ENCODE data around the gene SMARCA2. TPM values are rescaled to one million over a fixed set of nuclear protein-coding genes. Genes with fewer than 3 reads are reported as not detected.
A peak's percentile ranks its signal among the peaks of the same experiment; 100 is the strongest.

Gene SMARCA2
- total RNA-seq, 2 donors from 2014 or later: 77.4 to 115 TPM

GRCh38 chr9:2013743-2014475 lies 1.2 kb upstream of the SMARCA2 start:
- DNase-seq (no peak), ATAC-seq (no peak)
- intact Hi-C loops (cut with DNase I): no loop called here

DNA sequence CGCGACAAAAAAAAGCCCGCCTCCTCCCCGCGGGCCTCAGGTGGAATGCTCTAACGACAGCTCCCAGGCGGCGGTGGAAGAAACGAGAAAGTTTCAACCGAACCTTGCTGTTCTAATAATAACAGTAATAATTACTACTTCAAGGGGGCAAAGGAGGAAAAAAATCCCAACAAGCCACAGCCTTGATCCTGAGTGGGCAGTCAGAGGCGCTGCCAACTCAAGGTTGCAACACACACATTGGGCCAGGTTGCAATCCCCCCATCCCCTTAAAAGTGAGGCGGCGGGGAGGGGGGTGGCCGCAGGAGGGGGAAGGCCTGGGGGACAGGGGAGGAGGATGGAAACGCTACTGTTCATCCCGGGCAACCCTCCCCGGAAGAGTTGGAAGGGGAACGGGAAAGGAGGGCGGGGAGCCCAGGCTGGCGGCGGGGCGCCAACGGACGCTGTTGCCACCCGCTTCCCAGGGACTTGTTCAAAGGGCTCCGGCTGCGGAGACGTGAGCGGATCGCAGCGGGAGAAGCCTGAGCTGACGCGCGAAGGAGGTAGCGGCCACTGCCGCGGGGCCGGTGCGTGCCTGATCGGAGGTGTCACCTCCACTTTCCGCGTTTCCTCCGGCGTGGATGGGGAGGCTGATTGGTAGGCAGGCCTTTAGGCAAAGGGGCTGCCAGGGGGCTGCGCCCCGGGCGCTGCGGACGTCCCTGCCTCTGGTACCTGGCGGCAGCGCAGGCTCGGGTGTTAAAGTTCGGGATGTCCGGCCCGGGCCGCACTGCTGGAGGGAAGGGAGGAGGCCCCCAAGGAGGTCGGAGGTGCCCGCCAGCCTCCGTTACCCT lies 647 bp downstream of the SMARCA2 start:
- DNase-seq (peak; percentile 66), ATAC-seq (peak; percentile 7 to 14)
- intact Hi-C loops (cut with DNase I): loop anchor here in 1 of 2 donors (2.0 kb wide), 1 partner anchor 45 kb away; no protein-coding TSS in a partner anchor

DNA sequence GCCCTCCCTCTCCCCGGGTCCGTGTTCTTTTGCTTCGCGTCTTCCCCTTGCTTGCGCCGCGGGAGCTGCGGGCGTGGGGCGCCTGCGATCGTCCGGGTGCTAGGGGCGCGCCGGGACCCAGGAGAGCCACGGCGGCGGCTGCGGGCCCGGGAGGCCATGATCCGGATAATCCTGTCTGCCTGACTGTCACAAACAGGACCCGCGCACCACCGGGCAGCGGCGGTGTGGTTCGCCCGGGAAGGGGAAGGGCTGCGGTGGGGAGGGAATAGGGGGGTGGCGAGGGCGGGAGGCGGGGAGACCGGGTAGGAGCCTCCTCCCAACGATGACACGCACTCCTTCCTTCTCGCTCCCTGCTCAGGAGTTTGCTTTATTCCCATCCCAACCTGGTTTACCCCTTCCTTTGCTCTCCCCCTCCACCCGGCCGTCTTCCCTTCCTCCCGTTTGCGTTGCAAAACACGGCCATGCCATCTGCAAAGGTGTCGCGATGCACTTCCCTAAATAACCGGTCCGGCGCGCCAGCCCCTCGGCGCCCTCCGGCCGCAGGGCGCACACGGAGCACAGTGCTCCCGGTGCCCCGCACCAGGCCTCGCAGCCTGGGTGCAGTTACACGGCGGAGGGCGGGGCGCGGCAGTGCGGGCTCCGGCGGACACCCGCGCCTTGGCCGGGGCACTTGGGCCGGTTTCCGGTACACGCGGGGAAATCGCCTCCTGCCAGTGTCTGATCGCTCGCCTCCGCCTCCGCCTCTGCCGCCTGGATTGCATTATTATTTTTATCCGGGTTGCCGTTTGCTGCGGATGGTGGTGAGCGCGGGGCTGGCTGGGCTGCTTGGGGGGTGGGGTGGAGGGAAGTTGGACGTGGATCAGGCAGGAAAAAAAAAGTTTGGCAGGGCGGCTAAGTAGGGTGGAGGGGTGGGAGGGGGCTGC lies 1.5 kb downstream of the SMARCA2 start:
- ATAC-seq: peak; percentile 51 to 65
- peak; percentile 76 for DNase-seq
- intact Hi-C loops (cut with DNase I): loop anchor here in 1 of 2 donors (2.0 kb wide), 1 partner anchor 44 kb away; no protein-coding TSS in a partner anchor

- intact Hi-C loops (cut with DNase I): loop anchor here in 1 of 2 donors (2.0 kb wide), 1 partner anchor 43 kb away; no protein-coding TSS in a partner anchor
Observed at GRCh38 chr9:2017331-2018161, 2.4 kb downstream of the SMARCA2 start.

DNA sequence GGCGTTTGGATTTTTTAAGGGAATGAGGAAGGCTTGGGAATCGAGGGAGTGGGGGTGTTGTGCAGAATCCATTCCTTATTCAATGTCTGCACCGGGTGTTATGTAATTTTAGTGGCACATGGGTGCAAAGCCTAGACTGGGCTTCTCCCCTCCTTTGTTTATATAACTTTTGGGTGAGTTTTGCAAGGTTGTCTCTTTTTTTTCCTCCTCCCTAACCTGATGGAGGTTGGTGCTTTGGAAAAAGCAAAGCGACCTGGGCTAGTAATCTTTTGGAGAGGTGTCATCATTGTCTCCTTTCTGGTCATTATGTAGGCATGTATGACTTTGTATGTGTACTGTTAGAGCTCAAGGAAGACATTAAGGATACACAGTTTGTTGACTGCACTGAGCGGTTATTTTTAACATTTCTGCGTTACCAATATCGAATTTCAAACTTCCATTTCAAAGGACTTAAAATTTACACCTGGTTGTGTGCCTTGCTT lies 3.1 kb downstream of the SMARCA2 start:
- no peak for ATAC-seq
- intact Hi-C loops (cut with DNase I): no loop called here
- no peak for DNase-seq

More at GRCh38 chr9:2017331-2018161, 2.4 kb downstream of the SMARCA2 start:
- DNase-seq (peak; percentile 84), ATAC-seq (peak; percentile 38 to 45)

DNA sequence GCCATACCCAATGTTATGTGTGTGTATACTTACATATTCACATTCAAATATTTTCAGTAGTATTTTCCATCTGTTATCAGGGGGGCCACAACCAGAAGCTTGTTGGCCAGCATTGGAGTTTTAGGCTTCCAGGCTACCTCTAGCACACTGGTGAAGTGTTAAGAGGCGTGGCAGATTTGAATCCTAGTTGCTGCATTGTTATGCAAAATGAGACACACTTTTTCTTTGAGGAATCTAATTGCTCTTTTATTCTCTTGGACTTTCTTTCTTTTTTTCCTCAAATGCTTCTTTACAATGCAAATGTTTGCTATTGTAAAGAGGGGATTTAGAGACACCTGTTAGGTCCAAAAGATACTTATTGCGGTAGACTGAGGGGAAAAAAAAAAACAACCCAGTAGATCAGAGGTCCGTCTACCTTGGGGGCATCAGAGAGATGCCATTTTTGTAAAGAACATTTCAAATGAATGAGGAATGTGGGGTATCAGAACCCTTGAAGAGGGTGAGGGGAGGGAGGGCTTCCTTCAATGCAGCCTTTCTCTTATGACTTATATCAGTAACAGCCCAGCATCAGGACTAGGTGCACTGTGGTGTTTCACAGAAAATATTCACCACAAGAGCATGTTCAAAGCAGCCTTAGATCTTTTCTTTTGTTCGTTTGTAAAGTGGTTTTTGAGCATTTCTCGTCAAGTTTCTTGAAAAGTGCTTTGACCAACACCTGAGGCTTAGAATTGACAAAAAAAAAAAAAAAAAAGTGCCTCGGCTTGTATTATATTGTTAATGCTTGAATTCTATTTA lies 3.8 kb downstream of the SMARCA2 start:
- intact Hi-C loops (cut with DNase I): no loop called here
- DNase-seq (no peak), ATAC-seq (no peak)

DNA sequence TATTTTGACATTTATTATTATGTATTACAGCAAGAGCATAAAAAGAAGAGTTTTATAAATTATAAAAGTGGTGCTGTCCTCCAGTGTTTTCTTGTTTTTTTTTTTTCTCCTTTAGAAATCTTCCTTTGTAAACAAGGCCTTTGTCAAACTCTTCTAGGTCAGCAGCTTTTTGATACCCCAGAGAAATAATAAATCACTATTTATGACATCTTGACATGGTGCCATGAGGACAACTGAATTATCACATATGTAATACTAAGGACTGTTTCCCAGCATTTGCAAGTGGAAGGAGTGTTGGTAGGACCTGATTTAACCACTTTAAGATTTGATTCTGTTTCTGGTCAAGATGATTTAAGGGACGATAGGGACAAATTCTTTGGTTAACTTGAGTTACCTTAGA lies 4.6 kb downstream of the SMARCA2 start:
- no peak for DNase-seq
- no peak for ATAC-seq
- intact Hi-C loops (cut with DNase I): no loop called here

DNA sequence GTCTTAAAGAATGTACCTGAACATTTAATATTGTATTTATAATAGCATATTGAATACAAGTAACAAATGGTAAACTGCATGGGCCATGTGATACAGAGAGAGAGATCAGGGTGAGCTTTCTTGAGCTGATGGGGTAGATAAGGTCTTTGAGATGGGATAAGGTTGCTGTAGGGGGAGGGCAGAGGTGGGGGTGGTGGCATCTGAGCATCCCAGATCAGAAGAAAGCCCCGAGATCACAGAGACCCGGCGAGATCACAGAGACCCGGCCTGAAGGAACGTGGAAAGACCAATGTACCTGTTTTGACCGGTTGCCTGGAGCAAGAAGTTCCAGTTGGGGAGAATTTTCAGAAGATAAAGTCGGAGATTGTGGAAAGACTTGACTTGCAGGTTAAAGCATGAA lies 6.6 kb downstream of the SMARCA2 start:
- intact Hi-C loops (cut with DNase I): no loop called here
- ATAC-seq (no peak), DNase-seq (no peak)

DNA sequence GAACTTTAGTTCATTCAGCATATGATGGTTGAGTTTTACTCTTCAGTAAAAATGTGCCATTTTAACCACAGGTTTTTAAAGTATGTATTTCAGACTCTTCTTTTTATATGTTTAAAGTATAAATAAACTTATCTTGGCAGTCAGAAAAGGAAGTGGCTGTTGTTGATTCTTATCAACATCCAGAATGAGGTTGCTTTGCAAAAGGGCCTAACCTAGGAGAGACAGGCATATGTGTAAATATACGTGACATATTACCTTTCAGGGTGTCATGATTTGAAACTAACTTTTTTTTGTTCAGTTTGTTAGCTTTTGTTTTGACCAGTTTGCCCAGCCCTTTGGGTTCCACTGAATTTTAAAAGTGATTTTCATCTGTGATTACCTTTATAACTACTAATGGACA lies 7.4 kb downstream of the SMARCA2 start:
- ATAC-seq (no peak), DNase-seq (no peak)
- intact Hi-C loops (cut with DNase I): no loop called here

DNA sequence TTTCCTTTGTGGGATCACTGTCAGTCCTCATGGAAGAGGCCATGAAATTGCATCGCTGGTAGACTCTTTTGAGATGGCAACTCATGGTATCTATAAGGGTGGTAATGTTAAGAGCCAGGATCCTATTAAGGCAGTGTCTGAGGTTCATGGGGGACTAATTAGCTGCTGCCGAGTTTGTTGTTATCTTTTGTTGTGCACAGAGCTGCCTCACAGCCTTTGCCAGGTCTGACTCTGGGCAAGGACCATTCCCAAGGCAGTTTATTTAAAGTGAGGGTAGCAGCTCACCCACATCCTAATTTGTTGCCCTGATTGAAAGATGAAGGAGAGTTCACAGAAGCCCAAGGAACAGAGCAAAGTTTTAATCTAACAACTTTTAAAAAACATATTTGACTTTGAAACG lies 7.9 kb downstream of the SMARCA2 start:
- ATAC-seq (peak; percentile 33 to 49), DNase-seq (no peak)
- intact Hi-C loops (cut with DNase I): no loop called here

DNA sequence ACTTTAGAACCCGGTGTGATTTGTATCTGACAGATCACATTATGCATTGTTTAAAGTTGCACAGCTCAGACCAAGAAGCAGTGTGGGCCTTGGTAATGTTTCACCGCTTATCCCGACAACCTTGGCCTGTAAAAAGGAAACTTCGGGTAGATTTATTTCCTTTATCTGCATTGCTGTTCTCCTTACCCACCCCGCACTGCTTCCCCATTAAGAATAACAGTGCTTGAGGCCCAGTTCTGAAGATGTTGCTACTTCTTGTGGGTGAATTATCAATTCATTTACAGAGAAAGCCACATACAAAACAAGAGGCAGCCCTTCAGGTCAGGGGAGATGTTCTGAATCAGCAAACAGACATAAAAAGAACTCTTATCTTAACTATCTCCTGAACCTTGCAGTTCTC lies 8.4 kb downstream of the SMARCA2 start:
- ATAC-seq: no peak
- no peak for DNase-seq
- intact Hi-C loops (cut with DNase I): no loop called here

GRCh38 chr9:2024888-2025782 lies 10.0 kb downstream of the SMARCA2 start:
- no peak for DNase-seq
- peak in 1 of 2 donors; percentile 55 for ATAC-seq
- intact Hi-C loops (cut with DNase I): no loop called here

DNA sequence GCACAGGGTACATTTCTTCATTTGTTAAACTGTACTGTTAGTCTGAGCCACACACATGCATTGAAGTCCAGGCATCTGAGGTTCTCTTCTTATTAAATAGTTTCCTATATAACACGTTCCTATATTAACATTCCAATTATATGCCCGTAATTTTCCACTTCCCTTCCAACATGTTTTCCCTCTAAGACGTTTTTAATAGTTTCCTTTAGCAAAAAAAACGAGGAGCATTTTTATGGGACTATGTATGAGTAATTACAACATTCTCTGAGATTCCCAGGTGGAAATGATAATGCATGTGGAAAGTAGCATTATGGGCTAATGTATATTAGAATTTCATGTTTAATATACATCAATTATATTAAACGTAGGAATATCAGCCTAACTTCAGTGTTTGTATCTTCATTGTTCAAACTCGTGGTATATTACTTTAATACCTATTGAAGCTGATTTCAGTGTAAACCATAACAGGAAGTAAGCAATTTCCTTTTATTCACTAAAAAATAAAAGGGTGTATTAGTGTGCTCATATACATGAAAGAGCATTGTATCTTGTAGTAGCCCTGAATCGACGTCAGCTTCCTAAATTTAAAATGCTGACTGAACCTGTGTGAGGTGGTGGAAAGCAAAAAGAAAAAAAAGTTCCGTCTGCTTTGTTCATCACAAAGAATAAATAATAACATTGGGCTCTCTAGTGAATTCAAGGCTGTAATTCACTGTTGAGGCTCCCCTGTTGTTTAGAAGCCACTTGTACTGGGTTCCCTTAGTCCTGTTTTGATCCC lies 11.3 kb downstream of the SMARCA2 start:
- intact Hi-C loops (cut with DNase I): no loop called here
- peak in 1 of 2 donors; percentile 38 for ATAC-seq
- DNase-seq: no peak

DNA sequence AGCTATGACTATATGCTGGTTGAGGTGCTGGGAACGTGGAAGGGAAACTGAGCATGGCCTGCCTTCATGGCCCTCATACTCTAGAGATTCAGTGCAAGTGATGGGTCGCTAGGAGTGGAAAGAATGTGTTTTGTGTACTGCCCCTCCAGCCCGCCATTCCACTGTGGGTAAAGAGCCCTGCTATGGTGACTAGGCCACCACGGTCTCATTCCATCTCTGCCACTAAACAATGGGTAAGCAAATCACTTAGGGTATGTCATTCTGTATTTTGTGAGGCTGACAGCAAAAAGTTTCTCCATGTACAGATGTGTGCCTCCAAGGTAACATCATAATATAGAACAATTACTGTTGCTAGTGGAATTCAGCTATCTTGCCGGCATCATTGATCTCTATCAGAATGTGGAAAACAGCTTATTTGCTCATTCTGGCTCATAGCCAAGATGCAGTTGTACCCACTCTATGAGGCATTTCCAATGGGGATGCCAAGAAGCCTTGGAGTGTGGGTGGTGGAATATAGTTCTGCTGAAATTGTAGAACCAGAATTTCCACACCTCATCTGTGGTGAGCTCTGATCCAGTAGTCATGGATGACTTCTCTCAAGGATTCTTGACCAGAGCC lies 12.5 kb downstream of the SMARCA2 start:
- DNase-seq (no peak), ATAC-seq (no peak)
- intact Hi-C loops (cut with DNase I): no loop called here

DNA sequence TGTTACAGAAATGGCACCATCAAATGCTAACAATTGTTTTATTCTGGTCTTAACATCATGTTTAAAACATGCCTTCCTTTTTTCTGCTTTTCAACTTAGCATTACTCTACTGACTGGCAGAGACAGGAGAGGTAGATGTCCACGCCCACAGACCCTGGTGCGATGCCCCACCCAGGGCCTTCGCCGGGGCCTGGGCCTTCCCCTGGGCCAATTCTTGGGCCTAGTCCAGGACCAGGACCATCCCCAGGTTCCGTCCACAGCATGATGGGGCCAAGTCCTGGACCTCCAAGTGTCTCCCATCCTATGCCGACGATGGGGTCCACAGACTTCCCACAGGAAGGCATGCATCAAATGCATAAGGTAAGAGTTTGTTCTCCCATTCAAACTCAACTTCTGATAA lies 13.7 kb downstream of the SMARCA2 start:
- ATAC-seq (no peak), DNase-seq (no peak)
- intact Hi-C loops (cut with DNase I): no loop called here
